Neural progenitor cell (in vitro differentiated cells): ENCODE measurements around the gene SLC66A3. TPM values are rescaled to one million over a fixed set of nuclear protein-coding genes. Genes with fewer than 3 reads are reported as not detected.

ENCODE experiments used
- DNase-seq: peaks from one replicate; pipeline ENCODE4 v3.0.0-alpha.2; 2016; ENCODE audit warnings: low spot score
- H2AFZ ChIP-seq: fragments of 200-600 bp; sonication (generic); replicated peaks from 2 replicates; pipeline ENCODE4 v1.6.1; 2016; ENCODE audit warnings: antibody characterized with exemption
- H3F3A ChIP-seq: fragments of 200-600 bp; sonication (generic); 2 replicates; pipeline ENCODE4 v1.6.1; 2016; ENCODE audit warnings: antibody characterized with exemption, low read depth
- H3K27ac ChIP-seq: fragments of 200-600 bp; sonication (generic); 2 replicates; pipeline ENCODE4 v1.5.1; 2016; ENCODE audit warnings: mild to moderate bottlenecking
- H3K27me3 ChIP-seq: fragments of 200-600 bp; sonication (generic); 2 replicates; pipeline ENCODE4 v1.6.1; 2016; ENCODE audit warnings: mild to moderate bottlenecking, moderate library complexity
- H3K36me3 ChIP-seq: fragments of 200-600 bp; sonication (generic); 2 replicates; pipeline ENCODE4 v1.5.1; 2016
- H3K4me1 ChIP-seq: fragments of 200-600 bp; sonication (generic); 2 replicates; pipeline ENCODE4 v1.6.1; 2016; ENCODE audit warnings: mixed run types
- H3K4me2 ChIP-seq: fragments of 200-600 bp; sonication (generic); 2 replicates; pipeline ENCODE4 v1.6.1; 2016
- H3K4me3 ChIP-seq: fragments of 200-600 bp; sonication (generic); 2 replicates; pipeline ENCODE4 v1.5.1; 2016
- H3K79me2 ChIP-seq: fragments of 200-600 bp; sonication (generic); 2 replicates; pipeline ENCODE4 v1.6.1; 2016; ENCODE audit warnings: low read depth
- H3K9ac ChIP-seq: fragments of 200-600 bp; sonication (generic); 2 replicates; pipeline ENCODE4 v1.6.1; 2016
- H3K9me3 ChIP-seq: fragments of 200-600 bp; sonication (generic); 2 replicates; pipeline ENCODE4 v1.5.1; 2016; ENCODE audit warnings: low read depth
- H4K20me1 ChIP-seq: fragments of 200-600 bp; sonication (generic); 2 replicates; pipeline ENCODE4 v1.6.1; 2016; ENCODE audit warnings: low read depth
- H3K27ac Mint-ChIP-seq: 3 replicates; pipeline ENCODE4 v1.8.0; 2021; ENCODE audit warnings: mixed read lengths
- H3K27me3 Mint-ChIP-seq: 2 replicates; pipeline ENCODE4 v1.8.0; 2022; ENCODE audit warnings: low read depth, mild to moderate bottlenecking, inconsistent platforms, moderate library complexity, mixed read lengths; ENCODE audit not compliant: insufficient read depth
- H3K36me3 Mint-ChIP-seq: 3 replicates; pipeline ENCODE4 v1.8.0; 2021; ENCODE audit warnings: mixed read lengths
- H3K4me1 Mint-ChIP-seq: 3 replicates; pipeline ENCODE4 v1.8.0; 2021; ENCODE audit warnings: mixed read lengths
- H3K4me3 Mint-ChIP-seq: 3 replicates; pipeline ENCODE4 v1.8.0; 2021; ENCODE audit warnings: mild to moderate bottlenecking, moderate library complexity, mixed read lengths
- H3K9me3 Mint-ChIP-seq: 3 replicates; pipeline ENCODE4 v1.8.0; 2020; ENCODE audit warnings: mixed read lengths
- EZH2 ChIP-seq: fragments of 200-600 bp; sonication (generic); IDR thresholded peaks from 2 replicates; pipeline ENCODE4 v1.6.1; 2017; ENCODE audit warnings: antibody characterized with exemption, mild to moderate bottlenecking, moderate library complexity
- EZH2phosphoT487 ChIP-seq: fragments of 200-600 bp; sonication (generic); IDR thresholded peaks from 2 replicates; pipeline ENCODE4 v1.6.1; 2017; ENCODE audit warnings: antibody characterized with exemption
- total RNA-seq: library from RNA; depleted of rRNA; stranded (reverse); fragments of >200 nt; gene quantifications from 2 replicates; pipeline ENCODE4 v1.2.3, GENCODE V29; 2015; ENCODE audit warnings: low replicate concordance
- TF ChIP-seq, protein P1 (sequence below): fragments of 200-600 bp; sonication (generic); IDR thresholded peaks from 2 replicates; pipeline ENCODE4 v1.5.1; 2017; ENCODE audit warnings: antibody characterized with exemption, mild to moderate bottlenecking

Gene SLC66A3
- total RNA-seq, 1 donor from 2014 or later = 19.3 TPM

DNA sequence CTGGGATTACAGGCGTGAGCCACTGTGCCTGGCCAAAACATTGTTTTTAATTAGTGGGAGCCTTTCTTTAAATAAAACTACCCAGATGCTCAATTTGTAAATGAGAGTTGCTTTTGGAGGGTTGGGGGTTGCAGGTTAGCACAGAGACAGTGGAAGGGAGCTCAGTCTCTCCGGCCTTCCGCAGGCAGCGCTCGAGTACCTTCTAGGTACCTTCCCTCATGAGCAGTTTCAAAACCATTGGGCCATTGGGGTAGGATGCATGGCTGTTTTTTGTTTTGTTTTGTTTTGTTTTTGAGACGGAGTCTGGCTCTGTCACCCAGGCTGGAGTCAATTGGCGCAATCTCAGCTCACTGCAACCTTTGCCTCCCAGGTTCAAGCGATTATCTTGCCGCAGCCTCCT lies 19.0 kb downstream of the SLC66A3 start:
- Mint-ChIP-seq H3K27me3 (peaks cover 4% of the 10 kb centered on the region), H3K4me1 (peaks cover 7% of the 10 kb centered on the region), H3K9me3 (no peaks in the 10 kb centered on the region), H3K4me3 (no peak overlapping the region), H3K36me3 (peaks cover 2% of the 10 kb centered on the region), H3K27ac (no peak overlapping the region)
- Histone ChIP-seq H3K9me3 (no peaks in the 10 kb centered on the region), H4K20me1 (no peaks in the 10 kb centered on the region), H3K27ac (no peak overlapping the region), H3K27me3 (no peaks in the 10 kb centered on the region), H3K9ac (no peak overlapping the region), H3K4me3 (no peak overlapping the region), H3K79me2 (no peaks in the 10 kb centered on the region), H2AFZ (no peak overlapping the region), H3K4me1 (no peaks in the 10 kb centered on the region), H3K4me2 (no peak overlapping the region), H3K36me3 (no peaks in the 10 kb centered on the region), H3F3A (no peaks in the 10 kb centered on the region)
- no peak for DNase-seq
- TF ChIP-seq, protein P1, sequence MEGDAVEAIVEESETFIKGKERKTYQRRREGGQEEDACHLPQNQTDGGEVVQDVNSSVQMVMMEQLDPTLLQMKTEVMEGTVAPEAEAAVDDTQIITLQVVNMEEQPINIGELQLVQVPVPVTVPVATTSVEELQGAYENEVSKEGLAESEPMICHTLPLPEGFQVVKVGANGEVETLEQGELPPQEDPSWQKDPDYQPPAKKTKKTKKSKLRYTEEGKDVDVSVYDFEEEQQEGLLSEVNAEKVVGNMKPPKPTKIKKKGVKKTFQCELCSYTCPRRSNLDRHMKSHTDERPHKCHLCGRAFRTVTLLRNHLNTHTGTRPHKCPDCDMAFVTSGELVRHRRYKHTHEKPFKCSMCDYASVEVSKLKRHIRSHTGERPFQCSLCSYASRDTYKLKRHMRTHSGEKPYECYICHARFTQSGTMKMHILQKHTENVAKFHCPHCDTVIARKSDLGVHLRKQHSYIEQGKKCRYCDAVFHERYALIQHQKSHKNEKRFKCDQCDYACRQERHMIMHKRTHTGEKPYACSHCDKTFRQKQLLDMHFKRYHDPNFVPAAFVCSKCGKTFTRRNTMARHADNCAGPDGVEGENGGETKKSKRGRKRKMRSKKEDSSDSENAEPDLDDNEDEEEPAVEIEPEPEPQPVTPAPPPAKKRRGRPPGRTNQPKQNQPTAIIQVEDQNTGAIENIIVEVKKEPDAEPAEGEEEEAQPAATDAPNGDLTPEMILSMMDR = no peak
- TF ChIP-seq EZH2phosphoT487 (no peak), EZH2 (no peak)

DNA sequence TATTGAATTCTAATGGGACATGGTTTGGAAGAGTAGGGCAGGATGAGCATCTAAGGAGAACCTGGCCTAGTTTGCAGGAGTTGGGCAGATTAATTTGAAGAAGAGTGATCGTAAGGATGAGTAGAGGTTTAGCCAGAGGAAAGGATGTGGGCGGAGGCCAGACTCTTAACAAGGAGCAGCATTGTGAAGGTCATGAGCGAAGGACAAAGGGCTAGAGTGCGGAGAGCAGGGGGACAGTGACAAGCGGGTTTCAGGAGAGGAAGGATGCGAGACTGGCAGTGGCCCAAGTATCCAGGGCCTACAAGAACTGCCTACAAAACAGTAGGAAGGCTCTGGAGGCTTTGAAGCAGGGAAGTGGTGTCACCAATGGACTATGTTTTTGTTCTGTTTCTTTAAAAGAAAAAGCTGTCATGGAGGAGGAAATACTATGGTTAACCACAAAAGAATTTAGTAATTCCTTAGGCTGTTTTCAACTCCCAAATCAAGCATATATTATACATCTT lies 20.1 kb downstream of the SLC66A3 start:
- Mint-ChIP-seq H3K4me3 (no peak overlapping the region), H3K36me3 (peaks cover 2% of the 10 kb centered on the region), H3K9me3 (no peaks in the 10 kb centered on the region), H3K4me1 (peaks cover 4% of the 10 kb centered on the region), H3K27ac (no peak overlapping the region), H3K27me3 (no peaks in the 10 kb centered on the region)
- Histone ChIP-seq H3K9ac (no peak overlapping the region), H3K9me3 (no peaks in the 10 kb centered on the region), H3K79me2 (no peaks in the 10 kb centered on the region), H4K20me1 (no peaks in the 10 kb centered on the region), H3K4me1 (no peaks in the 10 kb centered on the region), H2AFZ (no peak overlapping the region), H3K27me3 (no peaks in the 10 kb centered on the region), H3K4me2 (no peak overlapping the region), H3K36me3 (no peaks in the 10 kb centered on the region), H3F3A (peaks cover 5% of the 10 kb centered on the region), H3K4me3 (no peak overlapping the region), H3K27ac (no peak overlapping the region)
- no peak for DNase-seq
- no peak for TF ChIP-seq EZH2phosphoT487
- TF ChIP-seq, protein P1 = no peak
- no peak for TF ChIP-seq EZH2

DNA sequence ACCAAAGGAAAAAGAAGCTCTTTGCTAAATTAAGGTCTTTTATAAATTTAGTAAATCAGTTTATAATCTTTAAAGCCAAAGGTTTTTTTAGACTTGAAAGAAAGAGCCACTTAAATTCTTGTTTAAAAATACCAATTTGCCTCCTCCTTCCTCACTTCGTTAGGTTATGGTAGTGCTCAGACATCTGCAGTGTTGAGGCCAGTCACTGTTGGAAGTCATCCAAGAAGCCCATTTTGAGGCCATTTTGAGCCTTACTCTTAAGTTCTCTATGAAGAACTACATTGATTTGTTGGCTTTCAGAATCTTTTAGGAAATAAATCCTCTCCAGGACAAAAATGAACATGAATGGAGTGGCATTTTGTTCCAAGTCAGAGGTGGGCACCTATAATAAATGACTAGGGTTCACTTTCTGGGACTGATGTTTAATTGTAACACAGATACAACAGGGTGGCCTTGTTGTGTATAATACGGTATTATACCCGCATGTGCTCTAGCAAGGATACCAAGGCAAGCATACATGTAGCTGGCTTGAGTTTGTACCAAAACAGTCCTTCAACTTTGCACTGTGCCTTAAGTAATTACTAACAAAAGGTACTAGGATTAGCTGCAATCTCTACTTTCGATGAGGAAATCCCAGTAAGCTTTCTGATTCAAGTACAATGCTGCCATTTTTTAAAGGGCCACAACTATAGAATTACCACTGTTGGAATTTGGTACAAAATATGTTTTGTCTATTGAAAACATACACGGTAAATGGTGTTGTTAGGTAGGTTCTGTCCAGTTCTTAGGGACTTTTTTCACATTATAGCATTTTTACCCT lies 22.8 kb downstream of the SLC66A3 start:
- Histone ChIP-seq H3K4me3 (no peak overlapping the region), H3K36me3 (no peaks in the 10 kb centered on the region), H3K4me2 (no peak overlapping the region), H3K79me2 (no peaks in the 10 kb centered on the region), H2AFZ (no peak overlapping the region), H3K9ac (no peak overlapping the region), H3K27ac (no peak overlapping the region), H3F3A (peaks cover 10% of the 10 kb centered on the region), H4K20me1 (no peaks in the 10 kb centered on the region), H3K4me1 (no peaks in the 10 kb centered on the region), H3K27me3 (no peaks in the 10 kb centered on the region), H3K9me3 (no peaks in the 10 kb centered on the region)
- no peak overlapping the region for H3K27ac Mint-ChIP-seq
- peaks cover 5% of the 10 kb centered on the region for H3K36me3 Mint-ChIP-seq
- no peak for DNase-seq
- no peak overlapping the region for H3K4me3 Mint-ChIP-seq
- no peaks in the 10 kb centered on the region for H3K9me3 Mint-ChIP-seq
- H3K27me3 Mint-ChIP-seq = no peaks in the 10 kb centered on the region
- H3K4me1 Mint-ChIP-seq = peaks cover 4% of the 10 kb centered on the region
- TF ChIP-seq, protein P1 = no peak
- TF ChIP-seq EZH2 = no peak
- no peak for TF ChIP-seq EZH2phosphoT487
